RKO (cell line): ENCODE data around the gene ACAP3.

Experiments
- DNase-seq: peaks from one replicate; pipeline ENCODE4 v3.0.0-alpha.2; 2016; ENCODE audit warnings: low spot score

The ACAP3 gene

DNA sequence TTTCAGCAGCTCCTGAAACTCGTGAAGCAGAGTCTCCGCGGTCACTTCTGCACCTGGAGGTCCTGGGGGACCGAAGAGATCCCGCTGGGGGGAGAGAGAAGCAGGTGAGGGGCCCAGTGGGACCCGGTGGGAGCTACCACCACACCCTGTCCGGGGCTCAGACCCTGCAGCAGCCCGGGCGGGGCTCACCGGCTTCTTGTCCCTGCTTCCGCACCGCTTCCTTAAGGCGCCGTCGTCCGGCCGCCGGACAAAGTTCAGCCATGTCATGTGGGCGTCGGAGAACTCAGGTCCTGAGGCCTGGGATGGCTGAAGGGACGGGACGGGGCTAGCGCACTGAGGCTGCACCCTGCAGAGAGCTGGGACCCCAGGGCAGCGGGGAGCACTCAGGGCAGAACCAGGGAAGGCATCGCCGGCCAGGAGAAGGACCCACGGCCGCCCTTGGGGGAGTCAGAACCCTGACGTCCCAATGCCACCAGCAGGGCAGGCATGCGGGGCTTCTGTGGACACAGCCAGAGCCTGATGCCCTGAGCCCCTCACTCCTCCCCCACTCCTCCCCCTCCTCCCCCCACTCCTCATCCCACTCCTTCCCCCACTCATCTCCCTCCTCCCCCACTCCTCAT, 63.4 kb downstream of the ACAP3 start:
- DNase-seq = no peak

GRCh38 chr1:1243807-1244191, 63.9 kb downstream of the ACAP3 start:
- DNase-seq = no peak

DNA sequence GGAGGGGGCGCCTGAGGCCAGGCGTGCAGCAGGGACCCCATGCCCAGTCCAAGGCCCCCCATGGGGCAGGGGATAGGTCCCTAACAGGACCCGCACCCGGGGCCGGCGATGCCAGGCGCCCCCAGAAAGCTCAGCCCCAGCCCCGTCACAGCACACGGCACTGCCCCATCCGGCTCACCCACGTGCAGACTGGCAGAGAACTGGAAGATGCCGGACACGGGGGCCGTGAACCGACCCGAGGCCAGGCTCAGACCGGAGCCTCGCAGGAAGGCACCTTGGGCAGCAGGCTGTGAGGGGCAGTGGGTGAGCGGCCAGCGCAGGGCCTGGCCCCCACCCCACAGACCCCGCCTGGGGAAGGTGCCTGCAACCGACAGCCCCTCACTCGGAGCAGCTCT, 64.5 kb downstream of the ACAP3 start:
- DNase-seq = no peak

GRCh38 chr1:1242461-1243265, 65.1 kb downstream of the ACAP3 start:
- no peak for DNase-seq
